GM21447 (cell line): ENCODE data around the gene CIB4.

ENCODE experiments used
- ATAC-seq: cut with Tn5 transposase; IDR thresholded peaks from one replicate; pipeline ENCODE4 v1.9.1; 2021; ENCODE audit not compliant: unreplicated experiment

The CIB4 gene

GRCh38 chr2:26555246-26556133, 85.7 kb downstream of the CIB4 start:
- no peak for ATAC-seq

DNA sequence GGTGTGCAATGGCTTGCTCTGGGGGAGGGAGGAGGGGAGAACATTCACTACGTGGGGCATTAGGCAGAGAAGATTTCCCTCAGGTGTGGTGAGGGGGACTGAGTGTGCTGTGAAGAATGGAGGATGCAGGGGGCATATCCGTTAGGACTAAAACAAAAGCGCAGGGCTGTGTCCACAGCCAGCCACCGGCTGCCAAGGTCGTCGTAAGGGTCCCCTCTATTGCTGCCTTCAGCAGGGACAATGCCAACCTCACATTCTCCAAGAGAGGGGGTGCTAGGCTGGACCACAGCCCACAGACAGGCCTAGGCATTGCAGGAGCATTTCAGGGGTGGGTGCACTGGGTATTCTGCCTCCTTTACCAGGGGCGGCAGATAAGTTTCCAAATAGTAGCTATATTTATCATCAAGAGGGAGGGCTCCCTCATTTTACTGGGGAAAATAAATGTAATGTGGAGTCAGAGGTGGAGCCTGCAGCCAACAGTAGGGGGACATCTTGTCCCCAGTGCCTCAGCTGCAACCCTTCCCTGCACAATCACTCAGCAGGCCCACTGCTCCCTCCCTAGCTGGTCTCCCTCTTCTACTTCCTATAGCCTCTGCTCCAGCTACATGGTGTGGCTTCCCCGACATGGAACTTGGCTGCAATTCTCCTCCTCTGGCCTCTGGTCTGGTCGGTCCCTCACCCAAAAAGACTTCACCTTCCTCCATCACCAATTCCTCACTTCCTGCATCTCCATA, 88.4 kb downstream of the CIB4 start:
- ATAC-seq: no peak

DNA sequence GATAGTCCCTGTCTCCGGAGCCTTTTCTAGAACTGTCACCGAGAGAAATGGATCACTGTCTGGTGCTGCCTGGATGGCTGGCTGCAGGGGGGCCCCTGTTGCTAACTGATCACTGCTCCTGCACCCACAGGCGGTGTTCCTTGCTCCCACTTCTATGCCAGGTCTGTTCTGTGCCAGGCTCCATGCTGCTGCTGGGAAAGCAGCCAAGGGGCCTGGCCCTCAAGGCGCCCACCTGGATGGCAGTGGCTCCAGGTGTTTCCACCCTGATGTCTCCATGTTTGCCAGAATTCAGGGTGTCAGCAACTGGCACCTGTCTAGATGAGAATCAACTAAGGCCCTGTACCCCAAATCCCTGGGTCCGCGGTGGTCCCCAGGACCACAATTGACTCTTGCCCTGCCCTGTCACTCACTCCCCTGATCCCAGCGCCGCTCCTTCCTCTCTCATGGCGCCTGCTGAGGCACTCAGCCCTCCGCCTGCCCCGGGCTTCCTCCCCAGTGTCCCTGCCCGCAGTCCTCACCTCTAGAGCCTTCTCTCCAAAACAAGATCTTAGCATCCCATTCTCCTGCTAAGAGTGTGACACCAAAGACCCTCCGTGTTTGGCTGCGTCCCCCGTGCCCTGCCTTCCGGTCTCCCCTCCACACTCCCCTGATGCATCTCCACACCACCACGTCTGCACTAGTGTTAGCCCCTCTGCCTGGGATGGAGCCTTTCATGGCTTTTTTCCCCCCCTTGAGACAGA, 90.7 kb downstream of the CIB4 start:
- no peak for ATAC-seq

GRCh38 chr2:26542676-26543505, 98.3 kb downstream of the CIB4 start:
- no peak for ATAC-seq

- no peak for ATAC-seq
These were observed 99.0 kb downstream of the CIB4 start for GRCh38 chr2:26542194-26542455.

GRCh38 chr2:26541401-26542193, 99.6 kb downstream of the CIB4 start:
- ATAC-seq: no peak

- ATAC-seq: no peak
These were observed 100.2 kb downstream of the CIB4 start for GRCh38 chr2:26540961-26541360.

- ATAC-seq: no peak
These were observed 100.9 kb downstream of the CIB4 start for GRCh38 chr2:26540306-26540705.

DNA sequence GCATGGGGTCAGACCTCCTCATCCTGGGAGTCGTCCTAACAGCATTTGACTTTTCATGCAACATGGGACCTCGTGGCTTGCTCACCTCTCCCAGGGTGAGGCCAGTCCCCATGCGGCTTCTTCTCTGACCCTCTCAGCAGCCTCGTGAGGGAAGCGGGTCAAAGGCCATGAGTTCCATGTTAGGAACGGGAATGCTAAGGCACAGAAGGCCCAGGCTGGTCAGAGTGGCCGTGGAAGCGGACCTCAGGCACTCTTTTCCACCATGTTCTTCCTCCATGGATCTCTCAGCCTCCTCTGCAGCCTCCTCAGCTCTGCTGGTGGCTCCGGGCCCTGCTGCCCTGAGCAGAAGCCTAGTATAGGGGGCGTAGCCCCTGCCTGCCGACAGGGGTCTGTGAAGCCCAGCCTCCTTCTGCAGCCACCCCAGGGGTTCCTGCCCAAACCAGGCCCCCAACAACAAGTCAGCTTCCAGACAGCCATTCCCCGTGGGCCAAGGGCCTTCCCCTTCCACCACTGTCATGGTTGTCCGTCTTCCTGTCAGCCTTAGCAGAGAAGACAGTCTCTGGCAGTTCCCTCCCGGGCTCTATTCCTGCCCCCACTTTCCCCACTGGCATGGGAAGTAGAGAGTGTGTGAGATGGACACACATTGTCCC, 103.2 kb downstream of the CIB4 start:
- ATAC-seq: no peak

DNA sequence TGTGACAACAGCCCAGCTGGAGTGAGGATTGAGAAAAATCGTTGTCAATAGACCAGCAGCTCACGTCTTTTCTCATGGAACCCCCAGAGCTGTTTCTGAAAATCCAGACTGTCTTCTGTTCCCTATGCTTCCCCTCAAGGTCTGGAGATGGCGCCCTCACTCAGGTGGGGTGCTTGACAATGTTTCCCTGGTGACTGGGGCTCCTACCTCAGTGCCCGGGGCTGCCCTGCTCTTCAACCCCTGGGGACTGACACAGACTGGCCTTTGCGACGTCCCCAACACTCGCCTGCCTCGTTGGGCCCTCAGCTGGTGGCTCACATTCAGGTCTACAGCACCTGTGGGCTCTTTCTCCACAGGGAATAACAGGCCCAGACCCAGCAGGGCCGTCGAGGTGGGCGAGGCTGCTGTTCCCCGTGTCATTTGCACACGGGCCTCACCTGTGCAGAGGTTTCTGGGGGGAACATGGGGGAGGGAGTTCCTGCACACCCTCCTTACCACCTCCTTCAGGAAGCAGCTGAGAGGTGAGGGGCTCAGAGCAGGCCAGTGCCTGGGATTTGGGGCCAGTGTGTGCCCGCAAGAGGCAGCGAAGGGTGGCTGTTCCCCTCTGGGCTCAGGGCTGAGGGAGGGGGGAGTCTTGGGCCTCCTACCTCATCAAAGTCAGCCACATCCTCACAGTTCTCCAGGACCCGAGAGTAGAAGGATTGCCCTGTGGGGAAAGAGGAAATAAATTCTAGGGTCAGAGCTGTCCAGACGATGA, 103.9 kb downstream of the CIB4 start:
- no peak for ATAC-seq

DNA sequence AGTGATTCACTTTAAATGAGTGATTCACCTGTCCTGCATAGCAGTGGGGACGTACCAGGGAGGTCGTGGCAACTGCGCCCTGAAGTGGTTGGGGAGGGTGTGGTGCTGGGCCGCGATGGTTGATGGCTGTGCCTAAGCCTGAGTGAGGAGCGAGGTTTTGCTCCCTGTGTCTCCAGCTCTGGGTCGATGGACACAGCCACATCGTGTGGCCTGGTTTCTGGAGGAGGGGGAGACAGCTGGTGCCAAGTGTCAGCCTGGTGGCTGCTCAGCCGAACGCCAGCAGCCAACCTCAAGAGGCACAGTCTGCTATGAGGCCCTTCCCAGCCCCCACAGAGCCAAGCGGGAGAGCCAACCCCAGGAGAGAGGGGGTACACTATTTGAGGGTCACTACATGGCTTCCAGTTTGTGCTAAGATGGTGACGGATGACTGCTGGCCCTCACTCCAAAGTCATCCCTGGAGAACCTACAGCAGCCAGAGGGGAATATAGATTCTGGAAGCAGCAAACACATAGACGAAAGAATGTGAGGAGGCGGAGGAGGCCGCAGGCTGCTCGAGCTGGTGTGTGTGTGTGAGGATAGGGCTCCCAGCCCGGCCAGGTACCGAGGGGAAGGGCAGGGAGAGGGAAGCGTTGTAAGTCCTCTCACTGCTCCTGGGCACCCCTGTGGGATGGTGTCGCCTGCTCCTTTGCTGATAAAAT, 104.6 kb downstream of the CIB4 start:
- ATAC-seq: no peak

- ATAC-seq: no peak
These were observed 105.4 kb downstream of the CIB4 start for GRCh38 chr2:26535663-26536275.

DNA sequence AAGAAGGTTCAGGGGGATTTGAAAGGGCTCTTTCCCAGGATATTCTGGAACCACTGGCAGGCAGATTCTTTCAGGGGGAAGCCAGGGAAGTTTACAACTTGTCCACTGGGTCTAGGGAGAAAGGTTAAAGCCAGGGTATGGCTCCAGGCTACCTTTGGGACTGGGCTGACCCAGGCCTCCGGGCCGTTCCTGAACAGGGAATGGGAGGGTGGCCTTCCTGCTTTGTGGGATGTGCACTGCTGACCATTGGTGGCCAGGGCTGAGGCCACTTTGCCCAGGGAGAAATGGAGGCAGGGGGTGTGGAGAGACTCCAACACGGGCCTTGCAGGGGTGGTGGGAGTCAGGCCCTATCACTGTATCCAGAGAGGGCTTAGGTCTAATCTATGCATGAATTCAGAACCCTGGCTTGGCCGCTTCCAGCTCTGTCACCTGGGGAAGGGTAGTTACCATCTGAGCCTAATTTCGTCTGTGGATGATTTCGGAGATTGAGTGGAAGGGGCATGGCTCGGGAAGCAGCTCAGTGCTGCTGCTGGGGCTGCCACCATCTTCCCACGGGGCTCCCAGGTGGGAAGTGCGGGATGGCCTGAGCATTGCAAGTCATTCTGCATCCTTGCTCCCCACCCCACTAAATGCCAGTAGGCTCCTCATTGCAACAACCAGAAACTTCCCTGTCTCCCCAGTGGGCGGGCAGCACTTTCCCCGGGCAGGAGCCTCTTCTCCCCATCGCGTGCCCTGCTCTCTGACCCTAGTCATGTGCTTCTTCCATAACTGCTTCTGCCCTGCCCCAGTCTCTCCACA, 106.1 kb downstream of the CIB4 start:
- no peak for ATAC-seq

DNA sequence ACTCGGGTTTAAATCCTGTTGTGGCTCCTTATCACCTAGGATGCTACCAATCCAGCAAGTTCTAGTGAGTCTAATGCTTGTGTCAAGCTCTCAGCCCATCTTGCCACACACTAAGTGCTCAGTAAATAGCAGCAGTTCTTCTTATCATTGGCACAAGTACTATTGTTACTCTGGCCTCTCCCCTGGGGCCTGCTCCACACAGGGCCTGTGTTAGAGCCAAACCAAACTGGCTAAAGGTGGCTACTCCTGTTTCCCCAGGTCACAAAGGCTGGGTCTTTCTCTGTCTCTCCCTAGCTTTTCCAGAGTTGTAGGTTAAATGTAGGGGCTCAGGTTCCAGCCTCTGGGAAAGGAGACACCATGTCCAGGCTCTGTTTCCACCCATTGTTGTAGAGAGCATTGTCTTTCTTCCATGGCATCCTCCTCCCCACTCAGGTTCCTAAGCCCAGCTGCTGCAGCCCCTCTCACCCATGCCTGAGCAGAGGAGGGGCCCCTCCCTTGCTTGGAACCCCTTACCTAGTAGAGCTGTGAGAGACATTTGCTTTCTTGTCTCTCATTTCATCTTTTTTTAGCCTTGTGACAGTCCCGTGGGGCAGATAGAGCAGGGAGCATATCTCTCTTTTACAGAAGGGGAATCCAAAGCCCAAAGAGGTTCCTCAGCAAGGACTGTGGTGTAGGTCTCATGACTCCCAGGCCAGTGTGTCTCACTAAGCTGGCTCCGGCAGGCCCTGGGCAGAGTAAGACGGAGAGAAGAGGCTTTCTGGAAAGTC, 106.9 kb downstream of the CIB4 start:
- ATAC-seq: no peak

- no peak for ATAC-seq
These were observed 107.5 kb downstream of the CIB4 start for GRCh38 chr2:26533661-26534060.
